Endometrium (tissue), 2 donors: ENCODE results near the gene ENAM.
"Not testable (repeated sequence)": the region's sequence is repeated elsewhere in the genome, so short reads cannot be mapped to it uniquely, and the experiment has no call there.

Experiments used
- FAIRE-seq: peaks from 2 replicates; lab custom pipeline; 2012; peaks lifted over from hg19 to GRCh38; lab: Jason Lieb, UNC
- donor health status: control.
- donor health status: control.

ENAM gene

DNA sequence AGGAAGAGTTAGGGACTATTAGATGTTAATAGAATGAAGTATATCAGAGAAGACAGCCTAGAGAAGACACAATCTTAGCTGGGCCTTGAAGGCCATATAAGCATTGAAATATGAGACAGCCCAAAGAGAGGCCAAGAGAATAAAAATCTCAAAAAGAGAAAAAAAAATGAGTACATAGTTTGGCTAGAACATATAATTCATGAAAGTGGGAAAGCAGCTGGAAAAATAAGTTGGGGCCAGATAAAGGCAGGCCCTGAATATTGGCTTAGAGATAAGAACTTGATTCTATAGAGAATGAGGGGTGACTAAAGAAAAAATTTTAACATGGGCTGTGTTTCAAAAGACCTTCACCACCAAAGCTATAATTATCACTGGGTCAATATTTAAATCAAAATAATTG lies 52.4 kb downstream of the ENAM start:
- FAIRE-seq = no peak

DNA sequence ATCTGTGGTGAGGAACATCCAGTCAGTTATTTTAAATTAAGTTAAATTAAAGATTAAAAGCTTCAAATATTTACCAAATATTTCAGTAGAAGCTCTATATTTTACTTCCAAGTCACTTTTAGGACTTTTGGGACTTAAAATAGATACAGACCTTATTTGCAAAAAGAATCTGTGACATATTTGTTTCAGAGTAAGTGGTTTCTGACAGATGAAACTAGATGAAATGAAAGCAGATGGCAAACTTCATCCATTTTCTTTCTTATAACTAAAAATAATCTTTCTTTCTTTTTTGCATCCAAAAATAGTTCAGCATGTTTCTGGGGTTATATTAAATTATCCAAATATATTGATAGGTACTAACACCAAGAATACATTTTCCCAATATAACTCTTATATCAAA lies 53.2 kb downstream of the ENAM start:
- FAIRE-seq = no peak

- FAIRE-seq = not testable (repeated sequence)
Observed at GRCh38 chr4:70682142-70682541, 53.6 kb downstream of the ENAM start.

GRCh38 chr4:70687392-70687791 lies 58.8 kb downstream of the ENAM start:
- FAIRE-seq = no peak

- FAIRE-seq = peak; percentile 99
Observed at GRCh38 chr4:70687821-70688794, 59.6 kb downstream of the ENAM start, which contains the start of gene UTP3. TSS of gene UTP3 (plus strand) at chr4:70688532. CDS start at chr4:70688678, 146 bp downstream.

DNA sequence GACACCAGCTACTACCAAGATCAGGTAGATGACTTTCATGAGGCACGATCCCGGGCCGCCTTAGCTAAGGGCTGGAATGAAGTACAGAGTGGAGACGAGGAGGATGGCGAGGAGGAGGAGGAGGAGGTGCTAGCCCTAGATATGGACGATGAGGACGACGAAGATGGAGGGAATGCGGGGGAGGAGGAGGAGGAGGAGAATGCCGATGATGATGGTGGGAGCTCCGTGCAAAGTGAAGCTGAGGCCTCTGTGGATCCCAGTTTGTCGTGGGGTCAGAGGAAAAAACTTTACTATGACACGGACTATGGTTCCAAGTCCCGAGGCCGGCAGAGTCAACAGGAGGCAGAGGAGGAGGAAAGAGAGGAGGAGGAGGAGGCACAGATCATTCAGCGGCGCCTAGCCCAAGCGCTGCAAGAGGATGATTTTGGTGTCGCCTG lies 60.3 kb downstream of the ENAM start:
- no peak for FAIRE-seq

DNA sequence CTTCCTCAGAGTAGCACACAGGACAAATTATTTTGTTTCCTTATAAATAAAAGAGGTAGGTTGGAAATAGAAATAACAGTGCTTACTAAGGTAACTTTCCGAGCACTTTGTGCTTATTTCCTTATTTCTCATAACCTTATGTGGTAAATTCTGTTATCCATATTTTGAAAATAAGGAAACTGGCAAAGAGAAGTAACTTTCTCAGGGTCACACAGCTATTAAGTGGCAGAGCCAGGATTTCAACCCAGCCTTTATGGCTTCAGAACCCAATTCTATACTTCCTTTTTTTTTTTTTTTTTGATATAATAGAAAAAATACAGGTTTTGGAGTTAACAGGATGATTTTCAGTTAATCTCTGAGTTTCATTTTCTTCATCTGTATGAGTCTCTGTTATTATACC lies 63.1 kb downstream of the ENAM start:
- no peak for FAIRE-seq

DNA sequence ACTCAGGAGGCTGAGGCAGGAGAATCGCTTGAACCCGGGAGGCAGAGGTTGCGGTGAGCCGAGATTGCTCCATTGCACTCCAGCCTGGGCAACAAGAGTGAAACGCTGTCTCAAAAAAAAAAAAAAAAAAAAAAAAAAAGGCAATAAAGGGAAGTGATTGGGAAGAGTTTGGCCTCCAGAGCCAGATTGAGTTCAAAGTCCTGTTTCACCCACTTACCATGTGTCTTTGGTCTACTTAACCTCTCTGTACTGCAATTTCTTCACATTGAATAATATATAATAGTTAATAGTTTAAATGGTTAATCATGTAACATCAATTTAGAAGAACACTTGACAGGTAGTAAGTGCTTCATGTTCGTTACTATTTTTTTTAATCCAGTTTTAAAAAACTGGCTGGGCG lies 66.1 kb downstream of the ENAM start:
- not testable (repeated sequence) for FAIRE-seq
